RWPE1 (cell line): ENCODE data around the gene VTI1A.

Experiments used
- CTCF ChIA-PET: fragments of 350-600 bp; sonication (Branson Sonifier 250); formaldehyde crosslinking; extraction: SDS; loops from one replicate; lab custom pipeline; 2021; lab: Yijun Ruan, JAX
- POLR2A ChIA-PET: fragments of 400-600 bp; formaldehyde crosslinking; extraction: SDS; loops from one replicate; lab custom pipeline; 2020; ENCODE audit warnings: antibody characterized with exemption; ENCODE audit not compliant: low non-redundant PET; lab: Yijun Ruan, JAX
- DNase-seq: peaks from one replicate; pipeline ENCODE4 v3.0.0; 2012; ENCODE audit warnings: low spot score
- H3K27ac ChIP-seq: fragments of 450-650 bp; 2 replicates; pipeline ENCODE4 v1.5.1; 2017
- TF ChIP-seq, protein P1 (sequence below): fragments of 450-650 bp; conservative IDR thresholded peaks from 2 replicates; pipeline ENCODE4 v1.5.1; 2017; ENCODE audit warnings: low read depth, mild to moderate bottlenecking

VTI1A gene

GRCh38 chr10:112696592-112696991 is 249.6 kb downstream of the VTI1A start:
- DNase-seq, result no peak
- TF ChIP-seq, protein P1, sequence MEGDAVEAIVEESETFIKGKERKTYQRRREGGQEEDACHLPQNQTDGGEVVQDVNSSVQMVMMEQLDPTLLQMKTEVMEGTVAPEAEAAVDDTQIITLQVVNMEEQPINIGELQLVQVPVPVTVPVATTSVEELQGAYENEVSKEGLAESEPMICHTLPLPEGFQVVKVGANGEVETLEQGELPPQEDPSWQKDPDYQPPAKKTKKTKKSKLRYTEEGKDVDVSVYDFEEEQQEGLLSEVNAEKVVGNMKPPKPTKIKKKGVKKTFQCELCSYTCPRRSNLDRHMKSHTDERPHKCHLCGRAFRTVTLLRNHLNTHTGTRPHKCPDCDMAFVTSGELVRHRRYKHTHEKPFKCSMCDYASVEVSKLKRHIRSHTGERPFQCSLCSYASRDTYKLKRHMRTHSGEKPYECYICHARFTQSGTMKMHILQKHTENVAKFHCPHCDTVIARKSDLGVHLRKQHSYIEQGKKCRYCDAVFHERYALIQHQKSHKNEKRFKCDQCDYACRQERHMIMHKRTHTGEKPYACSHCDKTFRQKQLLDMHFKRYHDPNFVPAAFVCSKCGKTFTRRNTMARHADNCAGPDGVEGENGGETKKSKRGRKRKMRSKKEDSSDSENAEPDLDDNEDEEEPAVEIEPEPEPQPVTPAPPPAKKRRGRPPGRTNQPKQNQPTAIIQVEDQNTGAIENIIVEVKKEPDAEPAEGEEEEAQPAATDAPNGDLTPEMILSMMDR, result no peak
- POLR2A ChIA-PET, result no interaction called here
- CTCF ChIA-PET, result no interaction called here
- H3K27ac ChIP-seq, result no peak overlapping the region

DNA sequence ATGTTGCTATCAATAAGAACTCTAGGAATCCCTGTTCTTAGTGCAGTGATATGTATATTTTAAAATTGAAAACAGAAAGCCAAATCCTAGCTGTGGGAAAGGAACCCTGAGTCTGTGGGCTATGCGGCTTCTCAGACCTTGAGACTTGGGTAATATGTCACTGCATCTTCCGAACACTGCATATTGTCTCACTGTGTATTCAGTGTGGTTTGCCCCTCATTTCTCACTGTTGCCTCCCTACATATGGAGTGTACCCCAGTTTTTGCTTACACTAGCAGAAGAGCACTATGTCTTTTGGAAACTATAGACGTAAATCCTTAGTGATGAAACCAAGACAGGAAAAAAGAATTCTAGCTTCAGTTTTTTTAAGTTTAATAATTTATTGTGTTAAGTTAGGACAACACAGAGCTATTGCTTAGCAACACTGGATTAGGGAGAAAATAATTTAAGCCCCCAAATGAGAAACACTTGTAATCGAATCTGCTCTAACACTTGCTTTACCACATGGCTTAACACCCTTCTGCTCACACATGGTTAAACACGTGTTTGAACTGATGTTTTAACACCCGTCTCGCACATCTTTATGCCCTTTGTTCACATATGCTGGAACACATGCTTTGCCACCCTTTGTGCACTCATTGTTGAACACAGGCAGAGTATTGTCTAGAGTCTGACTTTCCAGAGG is 251.3 kb downstream of the VTI1A start:
- H3K27ac ChIP-seq, result no peak overlapping the region
- DNase-seq, result no peak
- CTCF ChIA-PET, result no interaction called here
- POLR2A ChIA-PET, result no interaction called here
- TF ChIP-seq, protein P1, result no peak

- ChIA-PET CTCF (no interaction called here), POLR2A (no interaction called here)
- DNase-seq, result no peak
- TF ChIP-seq, protein P1, result no peak
- no peak overlapping the region for H3K27ac ChIP-seq
Observed at GRCh38 chr10:112698818-112699164, 251.8 kb downstream of the VTI1A start.

- no peak overlapping the region for H3K27ac ChIP-seq
- no peak for DNase-seq
- CTCF ChIA-PET, result interaction anchor here (1.2 kb wide), 1 partner anchor 24 kb away, joined by 4 read pairs; no protein-coding TSS in a partner anchor
- TF ChIP-seq, protein P1, result no peak
- POLR2A ChIA-PET, result no interaction called here
Observed at GRCh38 chr10:112700215-112700671, 253.2 kb downstream of the VTI1A start.

- DNase-seq, result no peak
- POLR2A ChIA-PET, result no interaction called here
- no peak overlapping the region for H3K27ac ChIP-seq
- TF ChIP-seq, protein P1, result no peak
- CTCF ChIA-PET, result no interaction called here
Observed at GRCh38 chr10:112701211-112701877, 254.3 kb downstream of the VTI1A start.

- no peak overlapping the region for H3K27ac ChIP-seq
- CTCF ChIA-PET, result no interaction called here
- POLR2A ChIA-PET, result no interaction called here
- DNase-seq, result no peak
- TF ChIP-seq, protein P1, result no peak
Observed at GRCh38 chr10:112701878-112702255, 254.9 kb downstream of the VTI1A start.
